Neural cell (in vitro differentiated cells): ENCODE data around the gene ACTN1.

Experiments
- EP300 ChIP-seq: fragments of 450-650 bp; conservative IDR thresholded peaks from 2 replicates; pipeline ENCODE4 v1.6.1; 2014; ENCODE audit warnings: antibody characterized with exemption, mild to moderate bottlenecking, moderate library complexity; ENCODE audit not compliant: poor library complexity, severe bottlenecking
- EZH2 ChIP-seq: fragments of 200-600, 300-800 bp; shearing (Covaris generic), sonication (generic); IDR thresholded peaks from 2 replicates; pipeline ENCODE4 v1.6.1; 2014; ENCODE audit warnings: antibody characterized with exemption, low read length, borderline replicate concordance, mild to moderate bottlenecking; ENCODE audit not compliant: insufficient read depth, poor library complexity, severe bottlenecking
- MXI1 ChIP-seq: fragments of 450-650 bp; conservative IDR thresholded peaks from 2 replicates; pipeline ENCODE4 v1.6.1; 2014; ENCODE audit warnings: antibody characterized with exemption, mild to moderate bottlenecking; ENCODE audit not compliant: poor library complexity, severe bottlenecking
- POLR2AphosphoS5 ChIP-seq: IDR thresholded peaks from 2 replicates; pipeline ENCODE4 v1.6.1; 2012
- RAD21 ChIP-seq: fragments of 450-650 bp; conservative IDR thresholded peaks from 2 replicates; pipeline ENCODE4 v1.6.1; 2014; ENCODE audit warnings: antibody characterized with exemption, mild to moderate bottlenecking, moderate library complexity
- REST ChIP-seq: IDR thresholded peaks from 2 replicates; pipeline ENCODE4 v1.6.1; 2012; ENCODE audit warnings: borderline replicate concordance
- SMC3 ChIP-seq: fragments of 450-650 bp; conservative IDR thresholded peaks from 2 replicates; pipeline ENCODE4 v1.6.1; 2014; ENCODE audit warnings: antibody characterized with exemption, mild to moderate bottlenecking, moderate library complexity; ENCODE audit not compliant: poor library complexity
- TAF1 ChIP-seq: IDR thresholded peaks from 2 replicates; pipeline ENCODE4 v1.6.1; 2012; ENCODE audit warnings: low read depth
- TF ChIP-seq, protein P1 (sequence below): fragments of 450-650 bp; IDR thresholded peaks from 2 replicates; pipeline ENCODE4 v1.5.1; 2014; ENCODE audit warnings: antibody characterized with exemption, mild to moderate bottlenecking, moderate library complexity; ENCODE audit not compliant: poor library complexity, severe bottlenecking

GRCh38 chr14:68884031-68885030 lies 94.8 kb downstream of the ACTN1 start:
- TF ChIP-seq, protein P1, sequence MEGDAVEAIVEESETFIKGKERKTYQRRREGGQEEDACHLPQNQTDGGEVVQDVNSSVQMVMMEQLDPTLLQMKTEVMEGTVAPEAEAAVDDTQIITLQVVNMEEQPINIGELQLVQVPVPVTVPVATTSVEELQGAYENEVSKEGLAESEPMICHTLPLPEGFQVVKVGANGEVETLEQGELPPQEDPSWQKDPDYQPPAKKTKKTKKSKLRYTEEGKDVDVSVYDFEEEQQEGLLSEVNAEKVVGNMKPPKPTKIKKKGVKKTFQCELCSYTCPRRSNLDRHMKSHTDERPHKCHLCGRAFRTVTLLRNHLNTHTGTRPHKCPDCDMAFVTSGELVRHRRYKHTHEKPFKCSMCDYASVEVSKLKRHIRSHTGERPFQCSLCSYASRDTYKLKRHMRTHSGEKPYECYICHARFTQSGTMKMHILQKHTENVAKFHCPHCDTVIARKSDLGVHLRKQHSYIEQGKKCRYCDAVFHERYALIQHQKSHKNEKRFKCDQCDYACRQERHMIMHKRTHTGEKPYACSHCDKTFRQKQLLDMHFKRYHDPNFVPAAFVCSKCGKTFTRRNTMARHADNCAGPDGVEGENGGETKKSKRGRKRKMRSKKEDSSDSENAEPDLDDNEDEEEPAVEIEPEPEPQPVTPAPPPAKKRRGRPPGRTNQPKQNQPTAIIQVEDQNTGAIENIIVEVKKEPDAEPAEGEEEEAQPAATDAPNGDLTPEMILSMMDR, result no peak
- TF ChIP-seq TAF1 (no peak), REST (no peak), MXI1 (no peak), POLR2AphosphoS5 (no peak), EZH2 (no peak), RAD21 (no peak), EP300 (no peak), SMC3 (no peak)
